IPS-18a (cell line): ENCODE data around the gene MOSPD3.
A peak's percentile ranks its signal among the peaks of the same experiment; 100 is the strongest.
"Not testable (repeated sequence)": the region's sequence is repeated elsewhere in the genome, so short reads cannot be mapped to it uniquely, and the experiment has no call there.

ENCODE experiments used
- H3K27ac ChIP-seq: one replicate; pipeline ENCODE4 v1.5.1; 2013; ENCODE audit warnings: low read length
- H3K27me3 ChIP-seq: one replicate; pipeline ENCODE4 v1.6.1; 2013; ENCODE audit warnings: mild to moderate bottlenecking, low read length; ENCODE audit not compliant: control insufficient read depth, insufficient read depth
- H3K36me3 ChIP-seq: one replicate; pipeline ENCODE4 v1.6.1; 2013; ENCODE audit warnings: low read depth, low read length; ENCODE audit not compliant: control insufficient read depth
- H3K4me1 ChIP-seq: one replicate; pipeline ENCODE4 v1.6.1; 2013; ENCODE audit warnings: low read depth, low read length; ENCODE audit not compliant: control insufficient read depth
- H3K4me3 ChIP-seq: one replicate; pipeline ENCODE4 v1.5.1; 2013; ENCODE audit warnings: low read length
- H3K9ac ChIP-seq: one replicate; pipeline ENCODE4 v1.6.1; 2013; ENCODE audit warnings: mild to moderate bottlenecking, low read length, moderate library complexity
- H3K9me3 ChIP-seq: one replicate; pipeline ENCODE4 v1.6.1; 2013; ENCODE audit warnings: low read depth, low read length; ENCODE audit not compliant: control insufficient read depth

Gene MOSPD3

GRCh38 chr7:100640517-100641440 lies 28.4 kb downstream of the MOSPD3 start:
- H3K4me3 ChIP-seq, result no peak overlapping the region
- no peaks in the 10 kb centered on the region for H3K27me3 ChIP-seq
- H3K9me3 ChIP-seq, result no peaks in the 10 kb centered on the region
- H3K36me3 ChIP-seq, result no peaks in the 10 kb centered on the region
- no peak overlapping the region for H3K27ac ChIP-seq
- H3K9ac ChIP-seq, result no peak overlapping the region
- no peaks in the 10 kb centered on the region for H3K4me1 ChIP-seq

DNA sequence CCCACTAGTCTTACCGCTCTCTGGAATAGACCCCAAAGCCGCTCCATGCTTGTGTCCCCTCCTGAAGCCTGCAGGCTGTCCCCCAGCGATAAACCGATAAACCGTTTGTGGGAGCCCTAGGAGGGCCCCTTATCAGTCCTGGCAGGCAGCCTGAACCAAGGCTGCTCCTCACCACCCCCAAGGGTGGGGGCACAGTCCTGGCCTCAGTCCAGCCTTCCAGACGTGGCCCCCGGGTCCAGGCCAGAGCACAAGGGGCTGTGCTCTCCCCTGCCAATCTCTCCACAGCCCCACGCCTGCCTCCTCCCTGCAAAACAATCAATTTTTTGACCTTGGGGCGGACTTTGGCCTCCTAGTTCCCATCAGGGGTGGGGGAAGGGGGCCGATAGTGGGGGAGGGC lies 29.1 kb downstream of the MOSPD3 start, which contains the start of gene TFR2:
TFR2 (minus strand) TSS at position 90 of the 397 bp plus-strand sequence; CDS start at position 47, 43 bp downstream.
- Histone ChIP-seq H3K4me1 (no peaks in the 10 kb centered on the region), H3K9me3 (no peaks in the 10 kb centered on the region), H3K27ac (no peak within 1 kb of the TSS), H3K36me3 (no peaks in the 10 kb centered on the region), H3K27me3 (no peaks in the 10 kb centered on the region), H3K9ac (no peak within 1 kb of the TSS), H3K4me3 (no peak within 1 kb of the TSS)

DNA sequence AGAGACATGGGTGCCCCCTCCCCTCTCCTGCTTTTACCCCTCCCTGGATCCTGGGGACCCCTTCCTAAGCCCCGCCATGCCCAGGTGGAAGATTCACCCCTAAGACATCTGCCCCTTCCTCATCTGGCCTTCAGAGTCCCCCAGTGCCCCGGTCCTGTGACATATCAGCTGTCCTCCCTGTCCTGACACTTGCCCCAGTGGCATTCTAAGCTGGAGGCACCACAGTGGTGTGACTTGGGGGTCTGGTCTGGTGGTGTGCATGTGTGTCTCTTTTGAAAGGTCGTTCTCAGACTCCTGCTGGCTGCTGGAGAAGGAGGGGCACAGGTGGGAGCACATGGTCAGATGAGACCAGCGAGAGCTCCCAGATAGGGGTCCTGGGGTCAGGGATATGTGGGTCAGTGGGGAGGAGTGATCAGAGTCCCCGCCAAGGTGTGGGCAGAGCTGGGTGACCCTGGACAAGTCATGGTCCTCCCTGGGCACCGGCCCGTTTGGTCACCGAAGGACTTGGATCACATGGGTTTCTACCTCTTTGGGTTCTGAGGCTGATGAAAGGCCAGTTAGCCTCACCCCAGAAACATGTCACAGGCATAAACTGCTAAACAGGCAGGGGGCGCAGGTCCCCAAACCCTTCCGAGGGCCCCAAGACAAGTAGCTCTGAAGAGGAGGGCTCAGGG lies 29.7 kb downstream of the MOSPD3 start:
- Histone ChIP-seq H3K27ac (no peak overlapping the region), H3K27me3 (no peaks in the 10 kb centered on the region), H3K9me3 (no peaks in the 10 kb centered on the region), H3K36me3 (no peaks in the 10 kb centered on the region), H3K4me1 (no peaks in the 10 kb centered on the region), H3K4me3 (no peak overlapping the region), H3K9ac (no peak overlapping the region)

DNA sequence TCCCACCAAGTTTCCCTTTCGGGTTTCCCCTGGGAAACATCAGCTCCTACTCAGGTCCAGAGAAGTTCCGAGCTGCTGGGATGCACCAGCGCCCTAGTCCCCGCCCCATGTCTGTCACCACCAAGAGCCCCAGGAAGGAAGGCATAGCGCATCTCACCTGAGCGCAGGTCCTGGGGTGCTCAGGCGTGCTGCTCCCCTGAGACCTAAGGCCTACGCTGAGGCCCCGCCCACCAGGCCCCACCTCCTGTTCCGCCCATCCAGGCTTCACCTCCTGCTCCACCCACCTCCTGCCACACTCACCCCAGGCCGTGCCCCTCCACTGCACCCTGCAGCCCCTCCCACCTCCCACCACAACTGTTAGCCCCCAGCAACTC lies 30.2 kb downstream of the MOSPD3 start:
- no peak overlapping the region for H3K4me3 ChIP-seq
- H3K27me3 ChIP-seq, result no peaks in the 10 kb centered on the region
- no peak overlapping the region for H3K9ac ChIP-seq
- no peaks in the 10 kb centered on the region for H3K36me3 ChIP-seq
- H3K4me1 ChIP-seq, result peaks cover 3% of the 10 kb centered on the region
- H3K9me3 ChIP-seq, result no peaks in the 10 kb centered on the region
- no peak overlapping the region for H3K27ac ChIP-seq

DNA sequence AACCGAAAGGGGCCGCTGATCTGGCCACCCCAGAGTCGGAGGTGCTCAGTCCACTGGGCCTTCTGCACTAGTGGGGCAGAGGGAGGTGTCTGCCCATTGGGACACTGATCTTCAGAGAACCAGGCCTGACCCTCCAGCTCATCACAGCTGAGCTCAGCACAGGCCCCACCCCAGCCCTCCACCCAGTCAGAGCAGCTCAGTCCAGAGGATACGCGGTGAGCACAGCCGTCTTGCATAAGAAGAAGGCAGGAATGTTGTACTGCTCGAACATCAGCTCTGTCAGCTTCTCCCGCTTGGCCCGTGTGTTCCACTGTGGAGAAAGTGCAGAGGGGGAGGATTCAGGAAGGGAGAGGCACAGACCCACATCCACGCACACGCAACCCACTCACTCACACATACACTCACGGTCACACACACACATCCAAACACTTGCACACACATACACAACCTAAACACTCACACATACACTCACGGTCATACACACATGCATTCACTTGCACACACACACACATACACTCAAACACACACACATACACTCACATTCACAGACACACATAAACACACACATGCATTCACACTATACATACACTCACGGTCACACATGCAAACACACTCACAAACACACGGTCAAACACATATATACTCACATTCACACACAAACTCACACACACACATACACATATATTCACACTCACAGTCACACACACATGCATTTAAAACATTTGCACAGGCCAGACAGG lies 37.7 kb downstream of the MOSPD3 start:
- Histone ChIP-seq H3K27me3 (peaks cover 13% of the 10 kb centered on the region), H3K9me3 (no peaks in the 10 kb centered on the region), H3K4me1 (peaks cover 5% of the 10 kb centered on the region), H3K4me3 (no peak overlapping the region), H3K9ac (no peak overlapping the region), H3K36me3 (no peaks in the 10 kb centered on the region), H3K27ac (no peak overlapping the region)

DNA sequence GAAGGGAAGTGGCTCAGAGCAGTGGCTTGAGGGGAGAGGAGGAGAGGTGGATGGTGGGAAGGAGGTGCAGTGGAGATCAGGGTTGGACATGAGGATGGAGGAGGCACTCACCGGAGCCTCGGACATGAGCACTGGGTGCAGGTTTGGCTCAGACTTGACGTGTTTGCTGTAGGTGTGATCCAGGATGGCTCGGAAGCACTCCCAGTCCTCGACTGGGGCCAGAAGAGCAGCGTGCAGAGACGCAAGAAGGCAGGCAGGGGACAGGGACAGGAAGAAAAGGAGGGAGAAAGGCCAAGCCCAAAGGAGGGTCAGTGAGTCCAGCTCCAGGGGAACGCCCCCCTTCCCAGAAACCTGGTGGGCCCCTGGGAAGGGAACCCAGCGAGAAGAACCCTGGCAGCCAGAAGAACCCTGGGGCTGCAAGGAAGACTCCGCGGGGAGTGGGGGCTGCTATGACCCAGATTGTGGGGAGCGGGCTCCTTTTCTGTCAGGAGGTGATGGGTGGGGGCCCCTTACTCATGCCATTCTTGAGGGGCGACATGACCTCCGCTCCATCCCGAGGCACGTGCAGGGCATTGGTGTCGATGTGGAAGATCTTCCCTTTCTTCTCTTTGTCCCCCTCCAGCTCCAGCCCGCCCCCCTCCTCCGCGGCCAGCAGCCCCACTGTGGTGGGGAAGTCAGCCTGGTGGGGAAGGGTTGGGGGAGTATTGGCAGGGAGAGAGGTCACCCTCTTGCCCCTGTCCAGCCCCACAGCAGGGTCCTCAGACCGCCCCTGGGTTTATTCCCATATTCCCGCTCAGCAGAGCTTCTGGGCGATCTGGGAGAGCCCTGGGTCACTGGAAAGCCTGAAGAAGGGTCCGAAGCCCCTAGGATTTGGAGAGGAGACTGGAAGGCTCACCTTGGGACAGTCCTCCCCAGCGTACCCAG lies 42.8 kb downstream of the MOSPD3 start:
- Histone ChIP-seq H3K9me3 (no peaks in the 10 kb centered on the region), H3K27me3 (peaks cover 47% of the 10 kb centered on the region), H3K36me3 (no peaks in the 10 kb centered on the region), H3K4me3 (no peak overlapping the region), H3K27ac (no peak overlapping the region), H3K4me1 (no peaks in the 10 kb centered on the region), H3K9ac (no peak overlapping the region)

GRCh38 chr7:100655908-100656674 lies 43.8 kb downstream of the MOSPD3 start, which contains the start of gene ACTL6B:
Gene ACTL6B, minus strand, starts transcription at chr7:100656448. Its CDS starts 94 bp downstream, at chr7:100656354.
- Histone ChIP-seq H3K9ac (no peak within 1 kb of the TSS), H3K4me3 (peak within 1 kb of the TSS; percentile 17)

DNA sequence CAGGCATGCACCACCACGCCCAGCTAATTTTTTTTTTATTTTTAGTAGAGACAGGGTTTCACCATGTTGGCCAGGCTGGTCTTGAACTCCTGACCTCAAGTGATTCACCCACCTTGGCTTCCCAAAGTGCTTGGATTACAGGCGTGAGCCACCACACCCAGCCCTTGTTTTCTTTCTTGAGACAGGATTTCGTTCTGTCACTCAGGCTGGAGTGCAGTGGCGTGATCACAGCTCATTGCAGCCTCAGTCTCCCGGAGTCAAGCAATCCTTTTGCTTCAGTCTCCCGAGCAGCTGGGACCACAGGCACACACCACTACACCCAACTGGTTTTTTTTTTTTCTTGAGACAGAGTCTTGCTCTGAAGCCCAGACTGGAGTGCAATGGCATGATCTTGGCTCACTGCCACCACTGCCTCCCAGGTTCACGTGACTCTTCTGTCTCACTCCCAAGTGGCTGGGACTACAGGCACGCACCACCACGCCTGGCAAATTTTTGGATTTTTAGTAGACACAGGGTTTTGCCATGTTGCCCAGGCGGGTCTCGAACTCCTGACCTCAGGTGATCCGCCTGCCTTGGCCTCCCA lies 49.9 kb downstream of the MOSPD3 start:
- H3K9me3 ChIP-seq, H3K4me1 ChIP-seq, H3K4me3 ChIP-seq, H3K9ac ChIP-seq, H3K27ac ChIP-seq, H3K36me3 ChIP-seq: not testable (repeated sequence)
- H3K27me3 ChIP-seq, result peaks cover 17% of the 10 kb centered on the region

More at GRCh38 chr7:100655908-100656674, 43.8 kb downstream of the MOSPD3 start, which contains the start of gene ACTL6B:
- H3K27ac ChIP-seq, result no peak within 1 kb of the TSS
- no peaks in the 10 kb centered on the region for H3K36me3 ChIP-seq
- no peaks in the 10 kb centered on the region for H3K4me1 ChIP-seq
- H3K27me3 ChIP-seq, result peaks cover 47% of the 10 kb centered on the region
- H3K9me3 ChIP-seq, result no peaks in the 10 kb centered on the region
